ENCODE measurements around the gene EYA3.
"Not testable (repeated sequence)": the region's sequence is repeated elsewhere in the genome, so short reads cannot be mapped to it uniquely, and the experiment has no call there.

GRCh38 chr1:28003117-28003516 is 85.3 kb downstream of the EYA3 start:
- not testable (repeated sequence) for TF ChIP-seq SUZ12 (IDR thresholded peaks at IDR 0.05; ENCODE audit: extremely low read depth, insufficient read depth, insufficient read length); ZNF274 (IDR thresholded peaks at IDR 0.05; ENCODE audit: low read depth, low read length); YY1 (IDR thresholded peaks at IDR 0.05; ENCODE audit: insufficient read depth, insufficient read length)

All from NT2/D1 (cell line).